K562 (cell line): Measurements from ENCODE around the gene HEMGN. TPM values are rescaled to one million over a fixed set of nuclear protein-coding genes. Genes with fewer than 3 reads are reported as not detected.

Source experiments
- CBX1 ChIP-seq: sonication (generic); IDR thresholded peaks from 2 replicates; pipeline ENCODE4 v1.6.1; 2016; ENCODE audit warnings: antibody characterized with exemption, low read depth, mild to moderate bottlenecking
- FOXK2 ChIP-seq, 2 experiments: fragments of 450-650 bp; IDR thresholded peaks in 1 of 2; conservative IDR thresholded peaks in 1 of 2; 2 replicates each; pipeline ENCODE4 v1.6.1; 2016; ENCODE audit warnings: low read depth in 2 of 2, mild to moderate bottlenecking in 1 of 2
- HDAC8 ChIP-seq: fragments of 450-650 bp; IDR thresholded peaks from 2 replicates; pipeline ENCODE4 v1.6.1; 2016; ENCODE audit warnings: mild to moderate bottlenecking, missing genetic modification characterization, moderate library complexity, missing compliant biosample characterization
- KAT7 ChIP-seq: sonication (generic); formaldehyde crosslinking; IDR thresholded peaks from 2 replicates; pipeline ENCODE4 v1.8.0; 2022; ENCODE audit warnings: missing genetic modification reagents, mild to moderate bottlenecking, borderline replicate concordance
- L3MBTL2 ChIP-seq: fragments of 450-650 bp; IDR thresholded peaks from 2 replicates; pipeline ENCODE4 v1.6.1; 2016; ENCODE audit warnings: mild to moderate bottlenecking, moderate library complexity
- MAFG ChIP-seq: fragments of 450-650 bp; conservative IDR thresholded peaks from 2 replicates; pipeline ENCODE4 v1.6.1; 2016; ENCODE audit warnings: missing genetic modification characterization, missing compliant biosample characterization
- PCBP2 ChIP-seq: fragments of 200-400 bp; formaldehyde crosslinking; IDR thresholded peaks from 2 replicates; pipeline ENCODE4 v1.6.1; 2018; ENCODE audit warnings: low read length, low read depth, mild to moderate bottlenecking, moderate library complexity; ENCODE audit not compliant: poor library complexity, severe bottlenecking
- SNRNP70 ChIP-seq: fragments of 200-400 bp; formaldehyde crosslinking; optimal IDR thresholded peaks from 2 replicates; pipeline ENCODE3; 2017; ENCODE audit warnings: low read depth, low read length
- TARDBP ChIP-seq: fragments of 450-650 bp; IDR thresholded peaks from 2 replicates; pipeline ENCODE4 v1.6.1; 2016
- ZNF431 ChIP-seq: sonication (generic); formaldehyde crosslinking; IDR thresholded peaks from 2 replicates; pipeline ENCODE4 v1.8.0; 2022; ENCODE audit warnings: mild to moderate bottlenecking, missing genetic modification reagents
- ZNF583 ChIP-seq: fragments of 250-450 bp; sonication (Bioruptor Pico); IDR thresholded peaks from 2 replicates; pipeline ENCODE4 v1.4.0; 2020
- polyA plus RNA-seq, 8 experiments: library from polyadenylated mRNA; depleted of rRNA in 4 of 8; stranded (reverse) in 5 of 8; unstranded in 3 of 8; fragments of >200 nt; fragmentation: Nextera tagmentation in 2 of 8; fragmentation: Illumina TruSeq in 1 of 8; extraction: Ambion mirVana in 2 of 8; extraction: Trizol in 1 of 8; gene quantifications; 2 replicates each; pipeline versions ENCODE4 v1.2.1 to v1.2.3, GENCODE V29; 2011 to 2014; ENCODE audit warnings: inconsistent platforms in 1 of 8, missing spikeins in 1 of 8
- total RNA-seq, 7 experiments: library from RNA; depleted of rRNA in 6 of 7; stranded (reverse); fragments of >200 nt in 6 of 7; fragmentation: Illumina TruSeq in 2 of 7; extraction: Trizol in 2 of 7; gene quantifications; 2 replicates each; pipeline versions ENCODE4 v1.2.1 to v1.2.3, GENCODE V29; 2011 to 2021; ENCODE audit warnings: low replicate concordance in 1 of 7
- TF ChIP-seq, protein P1 (sequence below): fragments of 250-450 bp; sonication (Bioruptor Pico); IDR thresholded peaks from 2 replicates; pipeline ENCODE4 v1.4.0; 2020; ENCODE audit warnings: mild to moderate bottlenecking
- TF ChIP-seq, protein P2 (sequence below), 2 experiments: fragments of 450-650 bp in 1 of 2; sonication (generic) in 1 of 2; formaldehyde crosslinking; conservative IDR thresholded peaks; 2 replicates each; pipeline versions ENCODE4 v1.4.0 to v1.8.1; 2020 to 2022; ENCODE audit warnings: mild to moderate bottlenecking in 1 of 2, missing genetic modification reagents in 1 of 2
- TF ChIP-seq, protein P3 (sequence below): fragments of 200-800 bp; sonication (Bioruptor generic); IDR thresholded peaks from 2 replicates; pipeline ENCODE4 v1.6.1; 2017; ENCODE audit warnings: missing genetic modification characterization, missing compliant biosample characterization
- TF ChIP-seq, protein P4 (sequence below): sonication (generic); formaldehyde crosslinking; IDR thresholded peaks from 2 replicates; pipeline ENCODE4 v1.8.0; 2022; ENCODE audit warnings: mild to moderate bottlenecking, missing genetic modification reagents
- TF ChIP-seq, protein P5 (sequence below): fragments of 250-450 bp; sonication (Bioruptor Pico); IDR thresholded peaks from 2 replicates; pipeline ENCODE4 v1.8.0; 2021; ENCODE audit warnings: borderline replicate concordance, mild to moderate bottlenecking, moderate library complexity; ENCODE audit not compliant: poor library complexity, severe bottlenecking
- TF ChIP-seq, protein P6 (sequence below): sonication (generic); formaldehyde crosslinking; IDR thresholded peaks from 2 replicates; pipeline ENCODE4 v1.9.0; 2022; ENCODE audit warnings: mild to moderate bottlenecking, missing genetic modification reagents

The HEMGN gene
- total and polyA plus RNA-seq, 9 of the 15 experiments (the other 6 are each of a cell fraction or from before 2014, with no cell fraction given), result 56.3 to 258 (median 137) TPM

DNA sequence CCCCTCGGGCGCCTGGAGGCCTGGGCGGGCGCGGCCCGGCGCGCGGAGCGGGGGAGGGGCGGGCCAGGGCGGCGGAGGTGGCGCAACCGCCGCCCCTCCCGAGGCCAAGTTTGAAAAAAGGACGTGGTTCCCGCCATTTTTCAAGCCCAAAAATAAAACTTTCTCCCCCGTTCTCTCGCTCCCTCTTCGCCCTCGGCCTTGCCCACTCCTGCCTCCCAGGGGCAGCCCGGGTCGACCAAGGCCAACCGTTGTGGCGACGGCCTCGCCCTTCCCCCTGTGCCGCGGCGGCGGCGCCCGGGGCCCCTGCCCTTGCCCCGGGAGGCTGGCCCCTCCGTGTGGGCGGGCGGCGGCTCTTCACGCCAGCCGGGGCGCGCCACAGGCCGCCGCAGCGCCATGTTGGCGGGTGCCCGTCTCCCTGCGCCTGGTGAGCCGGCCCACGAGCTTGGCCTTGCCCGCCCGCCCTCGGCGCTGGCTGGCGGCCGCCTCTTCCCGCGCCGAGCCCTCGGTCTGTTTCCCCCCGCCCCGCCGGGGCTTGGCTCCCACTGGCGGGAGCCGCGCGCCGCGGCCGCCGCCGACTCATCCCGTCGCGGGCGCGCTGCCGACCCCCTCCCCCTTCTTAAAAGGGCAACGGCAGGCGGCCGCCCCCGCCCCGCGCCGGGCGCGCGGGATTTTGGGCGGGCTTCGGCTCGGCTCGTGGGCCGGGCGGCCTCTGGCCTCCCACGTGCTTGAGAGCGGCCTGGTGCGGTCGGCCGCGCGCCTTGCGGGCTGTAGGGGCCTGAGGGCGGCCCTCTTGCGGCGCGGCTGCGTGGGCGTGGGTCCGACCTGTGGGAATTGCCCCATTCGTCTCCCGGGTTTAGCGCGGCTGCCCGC is 46.5 kb upstream of the HEMGN start (continued):
- TF ChIP-seq, protein P1, sequence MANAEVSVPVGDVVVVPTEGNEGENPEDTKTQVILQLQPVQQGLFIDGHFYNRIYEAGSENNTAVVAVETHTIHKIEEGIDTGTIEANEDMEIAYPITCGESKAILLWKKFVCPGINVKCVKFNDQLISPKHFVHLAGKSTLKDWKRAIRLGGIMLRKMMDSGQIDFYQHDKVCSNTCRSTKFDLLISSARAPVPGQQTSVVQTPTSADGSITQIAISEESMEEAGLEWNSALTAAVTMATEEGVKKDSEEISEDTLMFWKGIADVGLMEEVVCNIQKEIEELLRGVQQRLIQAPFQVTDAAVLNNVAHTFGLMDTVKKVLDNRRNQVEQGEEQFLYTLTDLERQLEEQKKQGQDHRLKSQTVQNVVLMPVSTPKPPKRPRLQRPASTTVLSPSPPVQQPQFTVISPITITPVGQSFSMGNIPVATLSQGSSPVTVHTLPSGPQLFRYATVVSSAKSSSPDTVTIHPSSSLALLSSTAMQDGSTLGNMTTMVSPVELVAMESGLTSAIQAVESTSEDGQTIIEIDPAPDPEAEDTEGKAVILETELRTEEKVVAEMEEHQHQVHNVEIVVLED (CRISPR knock-in tag), result peak; percentile 52; the same call in 1 of the 2 replicates
- no peak for TF ChIP-seq MAFG
- TF ChIP-seq, protein P2, sequence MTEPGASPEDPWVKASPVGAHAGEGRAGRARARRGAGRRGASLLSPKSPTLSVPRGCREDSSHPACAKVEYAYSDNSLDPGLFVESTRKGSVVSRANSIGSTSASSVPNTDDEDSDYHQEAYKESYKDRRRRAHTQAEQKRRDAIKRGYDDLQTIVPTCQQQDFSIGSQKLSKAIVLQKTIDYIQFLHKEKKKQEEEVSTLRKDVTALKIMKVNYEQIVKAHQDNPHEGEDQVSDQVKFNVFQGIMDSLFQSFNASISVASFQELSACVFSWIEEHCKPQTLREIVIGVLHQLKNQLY (CRISPR knock-in tag; conservative IDR thresholded peaks at IDR 0.05), result peak in 1 of 2 experiments; percentile 88; a peak in 1 of 4 replicates
- TF ChIP-seq ZNF431 (CRISPR knock-in tag), result peak; percentile 96
- TF ChIP-seq TARDBP, result peak; percentile 51; the same call in 1 of the 2 replicates
- TF ChIP-seq CBX1, result 0 out of 2 replicates have a peak, but pooled peaks have one; percentile 52
- TF ChIP-seq ZNF583 (CRISPR knock-in tag), result peak; percentile 74; the same call in 1 of the 2 replicates
- no peak for TF ChIP-seq FOXK2 (conservative IDR thresholded peaks at IDR 0.05 in 1 of 2, IDR thresholded peaks at IDR 0.05 in 1 of 2; ENCODE audit: low read depth in 2 of 2)
- TF ChIP-seq, protein P3, sequence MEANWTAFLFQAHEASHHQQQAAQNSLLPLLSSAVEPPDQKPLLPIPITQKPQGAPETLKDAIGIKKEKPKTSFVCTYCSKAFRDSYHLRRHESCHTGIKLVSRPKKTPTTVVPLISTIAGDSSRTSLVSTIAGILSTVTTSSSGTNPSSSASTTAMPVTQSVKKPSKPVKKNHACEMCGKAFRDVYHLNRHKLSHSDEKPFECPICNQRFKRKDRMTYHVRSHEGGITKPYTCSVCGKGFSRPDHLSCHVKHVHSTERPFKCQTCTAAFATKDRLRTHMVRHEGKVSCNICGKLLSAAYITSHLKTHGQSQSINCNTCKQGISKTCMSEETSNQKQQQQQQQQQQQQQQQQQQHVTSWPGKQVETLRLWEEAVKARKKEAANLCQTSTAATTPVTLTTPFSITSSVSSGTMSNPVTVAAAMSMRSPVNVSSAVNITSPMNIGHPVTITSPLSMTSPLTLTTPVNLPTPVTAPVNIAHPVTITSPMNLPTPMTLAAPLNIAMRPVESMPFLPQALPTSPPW, result no peak
- TF ChIP-seq, protein P4, sequence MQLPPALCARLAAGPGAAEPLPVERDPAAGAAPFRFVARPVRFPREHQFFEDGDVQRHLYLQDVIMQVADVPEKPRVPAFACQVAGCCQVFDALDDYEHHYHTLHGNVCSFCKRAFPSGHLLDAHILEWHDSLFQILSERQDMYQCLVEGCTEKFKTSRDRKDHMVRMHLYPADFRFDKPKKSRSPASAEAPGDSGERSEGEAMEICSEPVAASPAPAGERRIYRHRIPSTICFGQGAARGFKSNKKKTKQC (CRISPR knock-in tag), result peak; percentile 99
- TF ChIP-seq, protein P5, sequence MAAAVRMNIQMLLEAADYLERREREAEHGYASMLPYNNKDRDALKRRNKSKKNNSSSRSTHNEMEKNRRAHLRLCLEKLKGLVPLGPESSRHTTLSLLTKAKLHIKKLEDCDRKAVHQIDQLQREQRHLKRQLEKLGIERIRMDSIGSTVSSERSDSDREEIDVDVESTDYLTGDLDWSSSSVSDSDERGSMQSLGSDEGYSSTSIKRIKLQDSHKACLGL (CRISPR knock-in tag), result peak; percentile 68
- TF ChIP-seq HDAC8 (tag), result peak; percentile 70
- TF ChIP-seq, protein P6, sequence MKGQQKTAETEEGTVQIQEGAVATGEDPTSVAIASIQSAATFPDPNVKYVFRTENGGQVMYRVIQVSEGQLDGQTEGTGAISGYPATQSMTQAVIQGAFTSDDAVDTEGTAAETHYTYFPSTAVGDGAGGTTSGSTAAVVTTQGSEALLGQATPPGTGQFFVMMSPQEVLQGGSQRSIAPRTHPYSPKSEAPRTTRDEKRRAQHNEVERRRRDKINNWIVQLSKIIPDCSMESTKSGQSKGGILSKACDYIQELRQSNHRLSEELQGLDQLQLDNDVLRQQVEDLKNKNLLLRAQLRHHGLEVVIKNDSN (CRISPR knock-in tag), result peak; percentile 28; the same call in 1 of the 2 replicates
- TF ChIP-seq SNRNP70, result no peak
- peak; percentile 28; the same call in 1 of the 2 replicates for TF ChIP-seq KAT7
- peak; percentile 98 for TF ChIP-seq L3MBTL2
- peak; percentile 48 for TF ChIP-seq PCBP2
